ENCODE results near the gene CDK3.
"Not testable (repeated sequence)": the region's sequence is repeated elsewhere in the genome, so short reads cannot be mapped to it uniquely, and the experiment has no call there.

The CDK3 gene

DNA sequence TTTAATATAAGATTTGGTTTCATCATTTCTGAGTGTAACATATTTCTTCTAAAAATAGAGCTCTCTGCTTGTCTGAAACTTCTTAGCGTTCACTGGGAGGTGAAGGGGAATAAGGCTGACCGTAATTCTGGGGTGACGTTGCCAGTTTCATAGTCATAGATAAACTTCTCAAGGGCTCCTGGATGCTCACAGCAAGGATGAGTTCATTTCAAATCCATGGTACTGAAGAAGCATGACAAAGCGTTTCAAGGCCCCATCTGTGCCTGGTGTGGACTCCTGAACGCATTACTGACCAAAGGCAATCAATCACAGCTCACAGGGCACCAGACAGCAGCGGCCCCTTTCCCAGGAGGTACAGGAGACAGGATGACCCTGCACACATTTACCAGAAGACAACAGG is 38.5 kb downstream of the CDK3 start:
- no peak for DNase-seq (ENCODE audit: low read depth, low spot score)

DNA sequence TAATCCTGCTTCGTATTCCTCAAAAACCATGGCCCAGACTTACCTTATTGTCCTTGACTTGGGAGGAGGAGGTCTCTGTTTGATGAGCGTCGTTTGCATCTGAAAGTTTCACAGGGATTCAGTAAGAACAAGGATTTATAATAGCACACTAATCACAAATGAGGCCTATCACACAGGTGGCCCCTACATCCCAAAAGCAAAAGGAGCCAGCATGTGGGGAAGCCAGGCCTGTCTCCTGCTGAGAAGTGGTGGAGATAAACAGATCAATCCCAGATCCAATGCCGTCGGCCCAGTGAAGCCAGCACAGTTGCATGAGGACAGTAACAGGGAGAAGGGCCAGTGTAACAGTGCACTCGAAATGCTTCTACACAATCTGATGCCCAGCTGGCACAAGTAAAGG is 39.7 kb downstream of the CDK3 start:
- no peak for DNase-seq (ENCODE audit: low read depth, low spot score)

DNA sequence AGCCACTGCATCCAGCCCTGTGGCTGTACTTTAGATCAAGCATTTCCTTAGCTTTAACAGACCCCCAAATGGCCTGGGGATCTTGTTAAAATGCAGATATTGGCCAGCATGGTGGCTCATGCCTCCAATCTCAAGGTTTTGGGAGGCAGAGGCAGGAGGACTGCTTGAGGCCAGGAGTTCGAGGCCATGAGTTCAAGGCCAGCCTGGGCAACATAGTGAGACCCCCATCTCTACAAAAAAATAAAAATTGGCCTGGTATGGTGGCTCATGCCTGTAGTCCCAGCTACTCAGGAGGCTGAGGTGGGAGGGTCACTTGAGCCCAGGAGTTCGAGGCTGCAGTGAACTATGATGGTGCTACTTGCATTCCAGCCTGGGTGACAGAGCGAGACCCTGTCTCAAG is 42.2 kb downstream of the CDK3 start:
- not testable (repeated sequence) for DNase-seq (ENCODE audit: low read depth, low spot score)

DNA sequence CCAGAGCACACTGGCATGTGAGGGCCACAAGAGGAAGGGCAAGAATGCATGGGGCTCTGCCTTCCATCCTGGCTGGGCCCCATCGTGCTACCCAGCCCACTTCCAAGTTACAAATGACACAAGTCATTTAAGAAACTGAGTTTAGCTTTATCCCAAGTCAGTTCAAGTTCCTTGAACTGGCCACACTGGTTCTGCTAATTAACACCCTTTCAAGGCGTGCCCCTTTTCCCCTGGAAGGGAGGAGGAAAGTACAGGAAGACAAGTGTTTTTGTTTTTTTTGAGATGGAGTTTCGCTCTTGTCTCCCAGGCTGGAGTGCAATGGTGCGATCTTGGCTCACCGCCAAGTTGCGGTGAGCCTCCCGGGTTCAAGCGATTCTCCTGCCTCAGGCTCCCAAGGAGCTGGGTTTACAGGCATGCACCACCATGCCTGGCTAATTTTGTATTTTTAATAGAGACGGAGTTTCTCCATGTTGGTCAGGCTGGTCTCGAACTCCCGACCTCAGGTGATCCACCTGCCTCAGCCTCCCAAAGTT is 43.9 kb downstream of the CDK3 start:
- not testable (repeated sequence) for DNase-seq (ENCODE audit: low read depth, low spot score)

DNA sequence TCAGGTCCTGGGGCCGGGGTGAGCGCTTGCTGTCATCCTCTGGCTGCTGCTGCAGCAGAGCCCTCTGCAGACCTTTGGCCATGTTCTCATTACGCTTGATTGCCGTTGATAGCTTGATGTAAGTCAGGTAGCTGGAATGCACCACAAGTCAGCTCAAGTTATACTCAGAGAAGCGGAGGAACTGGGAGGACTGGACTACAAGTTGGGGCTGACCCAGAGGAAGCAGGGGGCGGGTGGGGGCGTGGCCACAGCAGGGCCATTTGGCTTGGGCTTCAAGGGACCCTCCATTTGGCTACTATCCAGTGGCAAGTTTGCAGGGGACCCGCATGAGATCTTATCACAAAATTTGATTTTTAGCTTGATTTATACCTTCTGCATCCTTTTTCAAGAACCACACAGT is 45.4 kb downstream of the CDK3 start:
- DNase-seq (ENCODE audit: low read depth, low spot score), result no peak

DNA sequence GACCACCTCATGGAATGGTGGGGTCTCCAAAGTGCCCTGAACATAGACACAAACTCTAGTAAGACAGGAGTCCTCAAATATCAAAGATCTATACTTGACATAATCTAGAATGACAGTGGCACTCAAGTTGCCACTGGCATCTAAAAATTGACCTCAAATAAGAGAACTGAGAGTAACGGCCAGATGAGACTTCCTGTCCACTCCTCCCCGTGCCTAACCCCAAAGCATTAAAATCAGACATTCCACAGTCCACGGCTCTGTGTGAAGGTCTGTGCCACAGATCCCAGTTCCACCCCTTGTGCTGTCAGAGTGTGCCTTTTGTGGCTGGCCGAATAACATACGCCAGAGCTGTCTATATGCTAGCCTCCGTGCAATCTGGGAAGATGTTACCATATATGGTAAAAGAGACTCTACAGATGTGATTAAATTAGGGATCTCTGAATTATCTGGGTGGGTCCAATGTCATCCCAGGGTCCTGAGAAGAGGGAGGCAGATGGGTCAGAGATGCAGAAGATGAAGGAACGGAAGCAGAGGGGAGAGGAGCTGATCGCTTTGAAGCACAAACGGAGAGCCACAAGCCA is 47.5 kb downstream of the CDK3 start:
- no peak for DNase-seq (ENCODE audit: low read depth, low spot score)

DNA sequence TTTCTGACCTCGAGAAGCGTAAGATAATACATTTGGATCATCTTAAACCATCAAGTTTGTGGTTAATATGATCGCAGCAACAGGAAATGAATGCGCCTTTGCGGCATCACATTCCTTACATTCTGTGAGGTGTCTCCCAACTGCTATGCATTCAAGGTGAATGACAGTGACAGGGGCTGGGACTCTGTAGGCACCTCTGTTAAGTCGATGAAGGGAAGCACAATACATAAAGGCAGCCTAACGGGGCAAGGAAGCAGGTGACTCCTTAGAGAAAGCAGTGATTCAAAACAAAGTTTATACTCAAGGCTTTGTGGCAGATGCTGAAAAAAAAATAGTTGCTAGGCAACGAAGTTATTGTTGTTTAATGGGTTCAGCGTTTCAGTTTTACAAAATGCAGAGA is 48.1 kb downstream of the CDK3 start:
- no peak for DNase-seq (ENCODE audit: low read depth, low spot score)

DNA sequence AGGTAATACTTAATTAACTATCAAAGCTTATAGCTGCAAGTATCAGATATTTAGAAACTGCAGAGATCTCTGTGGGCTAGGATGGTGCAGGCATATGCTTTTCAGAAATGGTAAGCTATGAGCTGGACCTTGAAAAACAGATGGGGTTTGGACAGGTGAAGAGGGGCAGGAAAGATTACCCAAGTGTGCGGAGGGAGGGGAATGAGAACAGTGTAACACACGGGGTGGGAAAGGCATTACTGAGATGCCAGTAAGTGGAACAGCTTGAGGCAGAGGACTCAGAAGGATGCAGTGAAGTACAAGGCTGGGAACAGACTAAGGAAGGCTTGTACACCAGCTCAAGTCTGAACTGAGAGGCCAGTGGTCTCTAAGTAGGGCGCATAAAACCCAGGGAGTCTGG is 48.6 kb downstream of the CDK3 start:
- DNase-seq (ENCODE audit: low read depth, low spot score), result no peak

DNA sequence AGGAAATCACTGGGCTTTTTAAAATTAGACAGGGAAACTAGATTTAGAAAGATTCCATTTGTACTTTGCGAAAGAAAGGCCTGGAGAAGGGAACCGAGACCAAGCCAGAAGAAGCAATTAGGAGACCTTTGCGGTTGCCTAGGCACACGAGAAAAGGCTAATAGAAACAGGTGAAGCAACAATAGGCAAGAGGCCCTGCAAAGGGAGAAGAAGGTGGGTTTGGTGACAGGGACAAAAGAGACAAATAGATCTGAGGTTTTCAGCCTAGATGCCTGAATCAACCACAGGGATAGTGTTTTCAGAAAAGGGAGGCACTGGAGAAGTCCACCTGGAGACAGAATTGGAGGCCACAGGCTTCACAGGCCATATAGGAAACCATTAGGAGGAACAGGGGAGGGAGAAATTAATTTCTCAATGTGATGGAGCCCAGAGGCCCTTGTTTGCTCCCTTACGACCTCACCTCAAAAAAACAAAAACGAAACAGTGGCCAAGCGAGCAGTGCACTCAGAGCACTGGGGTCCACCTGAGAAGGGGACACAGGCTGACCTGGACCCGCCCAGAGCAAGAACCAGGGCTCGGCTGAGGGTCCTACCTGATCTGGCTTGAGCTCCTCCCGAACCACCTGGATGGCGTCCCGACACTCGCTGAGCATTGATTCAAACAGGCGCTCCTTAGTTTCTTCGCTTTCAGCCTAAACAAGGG is 49.3 kb downstream of the CDK3 start:
- DNase-seq (ENCODE audit: low read depth, low spot score), result no peak

DNA sequence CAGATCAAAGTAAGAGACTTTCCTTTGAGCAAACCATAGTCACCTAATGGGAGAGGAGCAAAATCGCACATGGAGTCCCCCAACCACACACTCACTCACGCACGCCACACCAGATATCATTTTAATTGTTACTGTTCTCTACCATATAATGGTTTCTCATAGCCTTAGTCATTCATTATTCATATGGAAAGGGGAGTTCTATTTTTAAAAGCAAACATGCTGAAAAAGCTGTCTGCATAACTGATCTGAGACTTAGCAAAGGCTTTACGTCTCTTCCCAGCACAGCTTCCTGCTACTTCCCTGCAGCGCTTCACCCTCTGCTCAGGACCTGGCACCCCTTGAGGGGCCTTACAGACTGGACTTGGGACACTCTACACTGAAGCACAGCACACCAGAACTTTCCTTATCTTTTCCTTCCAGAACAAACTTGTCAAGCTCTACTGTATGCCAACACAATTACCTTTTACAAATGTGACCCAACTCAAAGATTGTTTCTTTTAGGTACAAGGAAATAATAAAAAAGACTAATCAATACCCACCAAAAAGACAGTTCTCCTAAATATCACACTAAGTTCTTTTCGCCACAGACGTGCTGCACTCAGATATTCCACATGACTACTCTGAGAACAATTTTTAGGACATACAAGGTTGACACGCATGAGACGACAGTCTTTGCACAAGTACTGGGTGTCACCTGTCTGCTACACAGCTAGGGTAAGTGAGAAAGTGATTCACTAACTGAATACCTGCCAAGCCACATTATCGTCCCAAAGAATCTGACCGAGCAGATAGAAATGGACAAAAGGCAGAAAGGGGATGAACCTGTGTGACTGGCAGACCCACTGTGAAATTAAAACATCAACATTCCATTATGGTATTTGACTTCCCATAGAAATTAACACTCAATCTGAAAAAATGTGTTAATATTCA is 50.1 kb downstream of the CDK3 start:
- no peak for DNase-seq (ENCODE audit: low read depth, low spot score)

DNA sequence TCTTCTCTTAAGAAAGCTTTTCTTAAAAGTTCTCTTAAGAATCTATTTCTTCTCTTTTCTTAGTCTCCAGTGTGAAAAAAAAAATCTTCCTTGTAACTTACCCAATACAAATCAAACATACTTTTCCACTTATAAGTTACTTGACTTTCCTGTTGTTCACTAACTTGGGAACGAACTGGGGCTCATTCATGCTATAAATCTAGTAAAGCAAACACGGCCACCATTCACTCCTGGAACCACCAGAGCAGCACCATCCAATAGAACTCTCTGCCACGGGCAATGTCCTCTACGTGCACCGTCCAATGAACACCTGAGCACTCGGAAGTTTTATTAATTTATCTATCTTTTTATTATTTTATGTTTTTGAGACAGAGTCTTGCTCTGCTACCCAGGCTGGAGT is 50.9 kb downstream of the CDK3 start:
- no peak for DNase-seq (ENCODE audit: low read depth, low spot score)

DNA sequence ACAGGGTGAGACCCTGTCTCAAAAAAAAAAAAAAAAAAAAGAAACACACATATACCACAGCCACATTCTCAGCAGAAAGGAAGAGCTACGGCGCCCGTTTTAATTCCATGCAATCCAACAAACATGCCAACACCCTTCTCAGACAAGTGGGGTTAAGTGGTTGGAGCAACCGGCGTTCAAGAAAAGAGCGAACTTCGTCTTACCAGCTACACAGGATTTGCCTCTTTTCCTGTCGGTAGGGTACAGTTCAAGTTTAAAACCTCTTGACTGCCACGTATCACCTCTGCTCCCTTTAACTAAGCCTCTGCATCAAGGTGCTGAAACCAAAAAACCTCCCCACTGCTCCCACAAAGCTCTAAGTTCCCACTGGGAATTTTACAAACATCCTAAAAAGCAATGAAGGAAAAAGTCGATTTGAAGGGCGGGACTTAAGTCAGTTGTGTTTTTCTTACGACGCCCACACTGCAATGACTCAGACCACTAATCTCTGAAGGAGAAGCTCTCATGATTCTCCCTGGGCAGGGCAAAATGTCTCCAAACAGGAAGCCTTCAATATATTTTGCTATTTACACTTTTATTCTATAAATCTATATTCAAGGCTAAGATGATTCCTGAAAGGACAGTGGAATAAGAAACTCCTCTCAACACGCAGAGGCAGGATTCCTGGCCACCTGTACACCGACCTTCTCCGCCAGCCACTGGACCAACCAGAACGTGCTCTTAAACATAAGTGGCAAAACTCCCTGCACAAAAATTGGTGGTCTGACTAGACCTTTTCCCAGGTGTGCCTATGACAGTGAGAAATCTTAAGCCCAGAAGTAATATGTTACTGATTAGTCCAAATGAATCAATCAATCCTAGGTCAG is 52.8 kb downstream of the CDK3 start:
- DNase-seq (ENCODE audit: low read depth, low spot score), result no peak

DNA sequence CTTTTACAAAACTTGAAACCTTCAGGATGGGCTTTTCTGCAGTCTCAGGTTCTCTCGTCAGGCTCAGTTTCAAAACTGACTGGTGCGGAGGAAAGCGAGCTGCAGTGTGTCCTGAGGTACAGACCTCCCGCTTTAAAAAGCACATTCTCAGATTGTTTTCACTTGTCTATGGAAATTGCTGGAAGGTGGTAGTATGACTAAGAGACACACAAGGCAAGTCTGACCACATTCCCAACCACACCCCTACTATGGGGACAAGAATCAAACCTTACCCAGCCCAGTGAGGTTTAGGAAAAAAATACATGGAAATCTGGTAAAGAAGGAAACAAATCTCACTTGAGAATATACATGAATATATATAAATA is 53.4 kb downstream of the CDK3 start:
- DNase-seq (ENCODE audit: low read depth, low spot score), result no peak

Data from smooth muscle cell of the brain vasculature (primary cell).